H1 (cell line): ENCODE measurements around the gene TBX2. TPM values are rescaled to one million over a fixed set of nuclear protein-coding genes. Genes with fewer than 3 reads are reported as not detected.

Experiments
- CTCF ChIA-PET: fragments of 300-600 bp; sonication (Branson Sonifier 250); formaldehyde crosslinking; loops from one replicate; lab custom pipeline; 2021; ENCODE audit not compliant: partially characterized antibody; lab: Charles Lee
- POLR2A ChIA-PET: fragments of 300-600 bp; sonication (Branson Sonifier 250); formaldehyde crosslinking; loops from one replicate; lab custom pipeline; 2021; ENCODE audit warnings: inconsistent platforms; ENCODE audit not compliant: partially characterized antibody; lab: Charles Lee
- DNase-seq, 2 experiments: peaks; one replicate each; pipeline versions ENCODE4 v3.0.0 to v3.0.0-alpha.2; 2010 to 2022; ENCODE audit warnings: low spot score in 2 of 2, low read depth in 1 of 2, mixed read lengths in 1 of 2
- FAIRE-seq: peaks from 2 replicates; lab custom pipeline; 2011; peaks lifted over from hg19 to GRCh38; lab: Jason Lieb, UNC
- H2AFZ ChIP-seq: 2 replicates; pipeline ENCODE4 v1.8.1; 2012; ENCODE audit warnings: low read length, inconsistent platforms
- H2AK5ac ChIP-seq: 2 replicates; pipeline ENCODE4 v1.6.1; 2013; ENCODE audit warnings: low read depth, low read length
- H2BK120ac ChIP-seq: replicated peaks from 2 replicates; pipeline ENCODE3; 2013; ENCODE audit warnings: low read depth, low read length, inconsistent platforms
- H2BK12ac ChIP-seq: 2 replicates; pipeline ENCODE4 v1.6.1; 2013; ENCODE audit warnings: low read depth, low read length
- H2BK15ac ChIP-seq: 2 replicates; pipeline ENCODE4 v1.6.1; 2013; ENCODE audit warnings: low read length
- H2BK20ac ChIP-seq: 2 replicates; pipeline ENCODE4 v1.6.1; 2013; ENCODE audit warnings: low read length
- H2BK5ac ChIP-seq: 2 replicates; pipeline ENCODE4 v1.6.1; 2013; ENCODE audit warnings: low read depth, low read length
- H3K14ac ChIP-seq: 2 replicates; pipeline ENCODE4 v1.6.1; 2013; ENCODE audit warnings: inconsistent platforms; ENCODE audit not compliant: insufficient read length
- H3K18ac ChIP-seq: 2 replicates; pipeline ENCODE4 v1.6.1; 2013; ENCODE audit warnings: low read length; ENCODE audit errors: extremely low read depth
- H3K23ac ChIP-seq: 2 replicates; pipeline ENCODE4 v1.6.1; 2013; ENCODE audit warnings: inconsistent platforms; ENCODE audit not compliant: insufficient read length
- H3K23me2 ChIP-seq: 2 replicates; pipeline ENCODE4 v1.6.1; 2013; ENCODE audit warnings: low read depth, low read length
- H3K27ac ChIP-seq: 2 replicates; pipeline ENCODE4 v1.6.1; 2011; ENCODE audit warnings: low read depth, low read length, inconsistent platforms
- H3K27me3 ChIP-seq, 4 experiments: replicated peaks in 1 of 4; 1 replicate in 1 of 4; 2 replicates in 3 of 4; pipeline versions ENCODE4 v1.6.1 to v1.8.1; 2011 to 2013; ENCODE audit warnings: low read length in 3 of 4, mild to moderate bottlenecking in 3 of 4, inconsistent platforms in 2 of 4, mixed read lengths in 2 of 4, moderate library complexity in 1 of 4; ENCODE audit not compliant: control insufficient read depth in 3 of 4, insufficient read depth in 3 of 4; ENCODE audit errors: extremely low read depth in 1 of 4
- H3K36me3 ChIP-seq, 4 experiments: 2 replicates each; pipeline versions ENCODE4 v1.6.1 to v1.8.1; 2011 to 2013; ENCODE audit warnings: mild to moderate bottlenecking in 4 of 4, low read length in 3 of 4, moderate library complexity in 2 of 4, control low read depth in 1 of 4, inconsistent platforms in 1 of 4; ENCODE audit not compliant: insufficient read depth in 4 of 4, control insufficient read depth in 2 of 4
- H3K4ac ChIP-seq: replicated peaks from 2 replicates; pipeline ENCODE3; 2013; ENCODE audit warnings: low read length, low read depth, mixed read lengths, inconsistent platforms; ENCODE audit not compliant: insufficient read length
- H3K4me1 ChIP-seq, 4 experiments: replicated peaks in 1 of 4; 1 replicate in 1 of 4; 2 replicates in 3 of 4; pipeline versions ENCODE4 v1.6.1 to v1.8.1; 2011 to 2013; ENCODE audit warnings: low read length in 3 of 4, inconsistent platforms in 2 of 4, mixed read lengths in 1 of 4; ENCODE audit not compliant: insufficient read depth in 4 of 4, control insufficient read depth in 3 of 4
- H3K4me2 ChIP-seq, 2 experiments: 2 replicates each; pipeline versions ENCODE4 v1.6.1 to v1.8.1; 2011 to 2013; ENCODE audit warnings: low read depth in 2 of 2, low read length in 2 of 2, control low read depth in 1 of 2, inconsistent platforms in 1 of 2, mild to moderate bottlenecking in 1 of 2; ENCODE audit not compliant: insufficient read depth in 1 of 2
- H3K4me3 ChIP-seq, 4 experiments: fragments of 200-600, 300-600 bp in 1 of 4; sonication (generic), shearing (Covaris generic), sonication (Bioruptor Twin) in 1 of 4; 2 replicates each; pipeline versions ENCODE4 v1.5.1 to v1.8.1; 2011 to 2016; ENCODE audit warnings: low read length in 4 of 4, low read depth in 3 of 4, control low read depth in 2 of 4, inconsistent platforms in 2 of 4, mild to moderate bottlenecking in 2 of 4, mixed read lengths in 1 of 4, moderate library complexity in 1 of 4; ENCODE audit not compliant: insufficient read depth in 2 of 4; ENCODE audit errors: extremely low read depth in 1 of 4
- H3K56ac ChIP-seq: replicated peaks from 2 replicates; pipeline ENCODE3; 2013; ENCODE audit warnings: low read depth, mild to moderate bottlenecking, mixed read lengths, low read length, inconsistent platforms; ENCODE audit not compliant: insufficient read length
- H3K79me1 ChIP-seq: 2 replicates; pipeline ENCODE4 v1.6.1; 2013; ENCODE audit warnings: low read depth, low read length, control low read depth
- H3K79me2 ChIP-seq, 2 experiments: 2 replicates each; pipeline versions ENCODE4 v1.6.1 to v1.8.1; 2012 to 2013; ENCODE audit warnings: low read length in 2 of 2, mild to moderate bottlenecking in 2 of 2, inconsistent platforms in 1 of 2; ENCODE audit not compliant: insufficient read depth in 2 of 2, control insufficient read depth in 1 of 2
- H3K9ac ChIP-seq, 4 experiments: replicated peaks in 1 of 4; 1 replicate in 1 of 4; 2 replicates in 3 of 4; pipeline versions ENCODE4 v1.6.1 to v1.8.1; 2011 to 2013; ENCODE audit warnings: low read depth in 3 of 4, low read length in 3 of 4, control low read depth in 2 of 4, mild to moderate bottlenecking in 2 of 4, moderate library complexity in 2 of 4, inconsistent platforms in 1 of 4; ENCODE audit errors: extremely low read depth in 1 of 4
- H3K9me3 ChIP-seq, 2 experiments: 2 replicates each; pipeline versions ENCODE4 v1.6.1 to v1.8.1; 2012 to 2013; ENCODE audit warnings: mild to moderate bottlenecking in 2 of 2, moderate library complexity in 2 of 2, control low read depth in 1 of 2, inconsistent platforms in 1 of 2, low read depth in 1 of 2, low read length in 1 of 2, mixed read lengths in 1 of 2; ENCODE audit not compliant: insufficient read depth in 2 of 2
- H4K20me1 ChIP-seq, 2 experiments: replicated peaks in 1 of 2; 2 replicates each; pipeline versions ENCODE3 to v1.8.1; 2011 to 2013; ENCODE audit warnings: inconsistent platforms in 2 of 2, low read length in 2 of 2, mild to moderate bottlenecking in 1 of 2; ENCODE audit not compliant: insufficient read depth in 2 of 2, control insufficient read depth in 1 of 2
- H4K5ac ChIP-seq: 2 replicates; pipeline ENCODE4 v1.6.1; 2013; ENCODE audit warnings: low read length, low read depth, mixed read lengths, inconsistent platforms; ENCODE audit not compliant: insufficient read length
- H4K8ac ChIP-seq: 2 replicates; pipeline ENCODE4 v1.8.0; 2013; ENCODE audit warnings: mild to moderate bottlenecking, moderate library complexity, low read length, inconsistent platforms; ENCODE audit not compliant: insufficient read depth; ENCODE audit errors: extremely low read depth
- H4K91ac ChIP-seq: replicated peaks from 2 replicates; pipeline ENCODE3; 2013; ENCODE audit warnings: low read length, mixed read lengths, inconsistent platforms; ENCODE audit not compliant: insufficient read length
- CBX5 ChIP-seq: fragments of 300-800, 300-1000 bp; sonication (generic); IDR thresholded peaks from 2 replicates; pipeline ENCODE4 v1.7.1; 2016; ENCODE audit warnings: antibody characterized with exemption, low read length, low read depth
- EZH2 ChIP-seq: fragments of 200-600 bp; sonication (generic); IDR thresholded peaks from 2 replicates; pipeline ENCODE4 v1.7.1; 2012; ENCODE audit warnings: low read depth, mild to moderate bottlenecking, moderate library complexity, low read length, inconsistent platforms; ENCODE audit not compliant: severe bottlenecking
- FOSL1 ChIP-seq: IDR thresholded peaks from 2 replicates; pipeline ENCODE4 v1.6.1; 2011; ENCODE audit warnings: mild to moderate bottlenecking, low read depth, low read length, moderate library complexity; ENCODE audit not compliant: insufficient read depth
- JUN ChIP-seq: IDR thresholded peaks from 2 replicates; pipeline ENCODE4 v1.6.1; 2011; ENCODE audit warnings: low read depth, mild to moderate bottlenecking, improper control_type of control experiment, low read length
- KDM5A ChIP-seq: fragments of 200-600 bp; IDR thresholded peaks from 2 replicates; pipeline ENCODE4 v1.7.1; 2012; ENCODE audit warnings: mild to moderate bottlenecking, low read length, inconsistent platforms, mixed read lengths
- POLR2AphosphoS5 ChIP-seq: IDR thresholded peaks from 2 replicates; pipeline ENCODE4 v1.6.1; 2011; ENCODE audit warnings: low read depth, low read length
- POU5F1 ChIP-seq: IDR thresholded peaks from 2 replicates; pipeline ENCODE4 v1.6.1; 2011; ENCODE audit warnings: low read depth, mild to moderate bottlenecking, low read length, moderate library complexity
- RBBP5 ChIP-seq: IDR thresholded peaks from 2 replicates; pipeline ENCODE4 v1.7.1; 2012; ENCODE audit warnings: low read depth, mild to moderate bottlenecking, inconsistent platforms, low read length, moderate library complexity, borderline replicate concordance
- RFX5 ChIP-seq: IDR thresholded peaks from 2 replicates; pipeline ENCODE4 v1.6.1; 2011; ENCODE audit warnings: low read depth, low read length, improper control_type of control experiment, borderline replicate concordance
- SAP30 ChIP-seq: fragments of 300-600 bp; sonication (generic); IDR thresholded peaks from 2 replicates; pipeline ENCODE4 v1.7.1; 2012; ENCODE audit warnings: low read length, moderate library complexity, mild to moderate bottlenecking, inconsistent platforms; ENCODE audit not compliant: insufficient read depth, insufficient replicate concordance
- TAF1 ChIP-seq: IDR thresholded peaks from 2 replicates; pipeline ENCODE4 v1.6.1; 2011; ENCODE audit warnings: mild to moderate bottlenecking, low read depth, low read length
- TCF12 ChIP-seq: IDR thresholded peaks from 2 replicates; pipeline ENCODE4 v1.6.1; 2011; ENCODE audit warnings: low read depth, mild to moderate bottlenecking, low read length
- YY1 ChIP-seq: IDR thresholded peaks from 2 replicates; pipeline ENCODE4 v1.6.1; 2011; ENCODE audit warnings: low read depth, mild to moderate bottlenecking, low read length
- polyA plus RNA-seq, 7 experiments: library from polyadenylated mRNA; depleted of rRNA in 3 of 7; stranded (reverse) in 5 of 7; unstranded in 2 of 7; fragments of >200 nt in 5 of 7; fragments of 200-250 nt in 2 of 7; gene quantifications; 1 replicate in 5 of 7; 2 replicates in 1 of 7; 4 replicates in 1 of 7; pipeline versions ENCODE4 v1.2.1 to v1.2.3, GENCODE V29; 2011 to 2013; ENCODE audit warnings: missing spikeins in 2 of 7, mixed read lengths in 2 of 7
- total RNA-seq: library from RNA; stranded (reverse); fragmentation: NEBNext Ultra II Directional; extraction: Animal tissue kit (Norgen Biotek cat#: 25700); gene quantifications from 2 replicates; pipeline ENCODE4 v1.2.1, GENCODE V29; 2021
- TF ChIP-seq, protein P1 (sequence below): IDR thresholded peaks from 2 replicates; pipeline ENCODE4 v1.6.1; 2012; ENCODE audit warnings: inconsistent platforms

The TBX2 gene
- total and polyA plus RNA-seq, 2 of the 8 experiments (the other 6 are each of a cell fraction or from before 2014, with no cell fraction given): not detected

DNA sequence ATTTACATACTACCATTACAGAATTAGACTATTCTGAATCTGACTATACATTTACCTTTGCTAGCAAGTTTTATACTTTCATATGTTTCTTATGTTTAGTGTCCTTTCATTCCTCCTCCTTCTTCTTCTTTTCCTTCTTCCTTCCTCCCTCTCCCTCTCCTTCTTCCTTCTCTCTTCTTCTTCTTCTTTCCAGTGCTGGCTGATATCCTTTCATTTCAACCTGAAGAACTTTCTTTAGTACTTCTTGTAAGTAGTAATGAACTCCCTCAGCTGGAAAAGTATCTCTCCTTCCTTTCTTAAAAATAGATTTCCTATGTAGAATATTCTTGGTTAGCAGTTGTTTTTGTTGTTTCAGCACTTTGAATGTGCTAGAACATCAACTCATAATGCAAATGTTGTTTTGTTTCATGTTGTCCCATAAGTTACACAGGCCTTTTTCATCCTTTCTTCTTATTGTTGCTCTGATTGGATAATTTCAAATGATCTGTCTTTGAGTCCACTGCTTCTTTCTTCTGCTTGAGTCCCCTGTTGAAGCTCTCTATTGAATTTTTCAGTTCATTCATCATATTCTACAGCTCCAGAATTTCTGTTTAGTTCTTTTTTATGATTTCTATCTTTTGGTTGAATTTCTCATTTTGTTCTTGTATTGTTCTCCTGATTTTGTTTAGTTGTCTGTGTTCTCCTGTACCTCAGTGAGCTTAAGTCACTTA, 37.5 kb downstream of the TBX2 start:
- Histone ChIP-seq H3K23me2 (no peaks in the 10 kb centered on the region; the same call in 1 of the 2 replicates), H3K14ac (no peak overlapping the region), H2BK15ac (no peak overlapping the region), H3K9me3 (no peaks in the 10 kb centered on the region; a peak in 2 of 4 replicates), H4K20me1 (no peaks in the 10 kb centered on the region), H4K5ac (no peak overlapping the region), H3K4ac (no peak overlapping the region), H3K79me1 (no peaks in the 10 kb centered on the region), H3K18ac (no peak overlapping the region), H4K91ac (no peak overlapping the region), H2BK20ac (no peak overlapping the region), H3K23ac (no peak overlapping the region), H2BK120ac (no peak overlapping the region), H3K4me3 (no peak overlapping the region), H2AK5ac (no peak overlapping the region), H4K8ac (no peak overlapping the region), H3K79me2 (no peaks in the 10 kb centered on the region), H2BK12ac (no peak overlapping the region), H3K27me3 (no peaks in the 10 kb centered on the region), H3K4me2 (no peak overlapping the region), H3K4me1 (no peaks in the 10 kb centered on the region), H3K27ac (no peak overlapping the region), H2AFZ (no peak overlapping the region), H3K56ac (no peak overlapping the region), H3K36me3 (no peaks in the 10 kb centered on the region), H2BK5ac (no peak overlapping the region), H3K9ac (no peak overlapping the region)
- POLR2A ChIA-PET: no interaction called here
- FAIRE-seq (no peak), DNase-seq (no peak)
- CTCF ChIA-PET: interaction anchor here (0.8 to 2.2 kb wide), 5 partner anchors 9 to 179 kb away, joined by 3 to 5 read pairs (median 3); no protein-coding TSS in a partner anchor
- TF ChIP-seq TCF12 (no peak), CBX5 (no peak), KDM5A (no peak), POLR2AphosphoS5 (no peak), YY1 (no peak), POU5F1 (no peak), RFX5 (no peak), TAF1 (no peak), EZH2 (no peak), SAP30 (no peak), FOSL1 (no peak), RBBP5 (no peak), JUN (no peak)
- TF ChIP-seq, protein P1, sequence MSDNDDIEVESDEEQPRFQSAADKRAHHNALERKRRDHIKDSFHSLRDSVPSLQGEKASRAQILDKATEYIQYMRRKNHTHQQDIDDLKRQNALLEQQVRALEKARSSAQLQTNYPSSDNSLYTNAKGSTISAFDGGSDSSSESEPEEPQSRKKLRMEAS: no peak
